ENCODE measurements around the gene ANKRD45.
"Not testable (repeated sequence)": the region's sequence is repeated elsewhere in the genome, so short reads cannot be mapped to it uniquely, and the experiment has no call there.

The ANKRD45 gene, protein sequence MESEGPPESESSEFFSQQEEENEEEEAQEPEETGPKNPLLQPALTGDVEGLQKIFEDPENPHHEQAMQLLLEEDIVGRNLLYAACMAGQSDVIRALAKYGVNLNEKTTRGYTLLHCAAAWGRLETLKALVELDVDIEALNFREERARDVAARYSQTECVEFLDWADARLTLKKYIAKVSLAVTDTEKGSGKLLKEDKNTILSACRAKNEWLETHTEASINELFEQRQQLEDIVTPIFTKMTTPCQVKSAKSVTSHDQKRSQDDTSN

GRCh38 chr1:173669491-173669941, at the start of gene ANKRD45:
TSS of gene ANKRD45 (minus strand) at chr1:173669851. CDS start at chr1:173659418, 10,433 bp downstream.
- no peak for DNase-seq (ENCODE audit: low spot score)

DNA sequence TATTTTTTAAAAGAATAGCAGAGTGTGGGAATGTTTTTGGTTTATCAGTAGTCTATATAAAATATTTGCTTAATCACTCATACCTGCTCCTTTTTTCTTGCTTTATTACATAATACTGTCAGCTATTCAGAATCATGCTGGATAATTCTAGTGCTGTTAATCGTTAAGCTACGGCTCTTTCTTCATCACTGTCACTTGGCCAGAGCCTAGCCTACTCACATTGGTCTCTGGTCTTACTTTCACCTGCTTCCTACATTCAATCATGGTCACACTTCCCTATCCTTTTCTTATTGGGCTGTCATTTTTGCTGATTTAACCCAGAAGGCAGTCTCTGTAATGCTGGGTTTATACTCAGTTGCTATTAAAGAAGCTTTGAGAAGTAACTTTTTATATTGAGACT, 47.6 kb upstream of the ANKRD45 start:
- no peak for DNase-seq (ENCODE audit: low spot score)

DNA sequence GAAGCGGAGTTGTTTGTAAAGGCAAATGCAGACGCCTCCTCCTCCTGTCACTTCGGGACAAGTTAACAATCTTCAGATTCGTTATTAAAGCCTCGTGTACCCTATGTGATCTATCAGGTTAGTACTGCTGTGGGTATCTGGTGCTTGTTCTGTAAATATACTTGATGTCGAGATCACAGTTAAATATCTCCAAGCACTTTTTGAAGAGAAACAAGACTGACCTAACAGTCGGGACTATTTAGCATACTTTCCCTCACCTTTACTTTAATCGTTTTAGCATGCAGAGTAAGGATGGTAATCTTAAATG, 45.8 kb upstream of the ANKRD45 start:
- no peak for DNase-seq (ENCODE audit: low spot score)

- DNase-seq (ENCODE audit: low spot score): peak; percentile 82
These were observed 45.3 kb upstream of the ANKRD45 start, which contains the start of gene KLHL20 for GRCh38 chr1:173714759-173715537. TSS of gene KLHL20 (plus strand) at chr1:173714981. CDS start at chr1:173716044, 1,063 bp downstream.

- no peak for DNase-seq (ENCODE audit: low spot score)
These were observed 44.7 kb upstream of the ANKRD45 start for GRCh38 chr1:173714441-173714758.

DNA sequence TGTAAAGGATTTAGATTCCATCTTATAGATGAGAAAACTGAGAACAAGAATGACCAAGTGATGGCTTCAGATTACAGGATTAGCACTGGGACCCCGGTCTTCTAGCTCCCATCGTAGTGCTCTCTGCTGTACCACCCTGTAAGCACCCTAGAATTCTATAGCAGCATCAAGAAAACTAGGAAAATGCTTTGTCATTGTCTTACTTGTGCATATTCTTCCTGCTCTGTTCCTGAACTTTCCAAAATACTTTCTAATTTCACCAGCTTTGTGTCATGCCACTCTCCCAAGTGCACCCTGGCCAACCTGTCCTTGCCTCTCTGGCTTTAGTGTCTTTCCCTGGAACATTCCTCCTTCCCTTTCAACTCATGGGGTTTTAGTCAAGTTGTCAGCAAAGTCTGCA, 39.1 kb upstream of the ANKRD45 start:
- DNase-seq (ENCODE audit: low spot score): no peak

DNA sequence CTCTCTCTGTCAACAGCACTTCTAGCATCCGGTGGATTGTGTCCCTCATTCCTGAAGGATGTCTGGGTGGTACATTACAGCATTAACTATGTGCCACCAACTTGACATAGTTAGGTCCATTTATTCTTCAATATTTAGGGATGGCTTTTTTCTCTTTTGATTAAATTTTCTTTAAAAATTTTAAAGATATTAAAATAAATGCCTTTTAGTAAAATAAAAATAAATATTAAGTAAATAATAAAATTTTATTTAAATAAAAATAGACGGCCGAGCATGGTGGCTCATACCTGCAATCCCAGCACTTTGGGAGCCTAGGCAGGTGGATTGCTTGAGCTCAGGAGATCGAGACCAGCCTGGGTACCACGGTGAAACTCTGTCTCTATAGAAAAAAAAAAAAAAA, 35.5 kb upstream of the ANKRD45 start:
- DNase-seq (ENCODE audit: low spot score): no peak

- DNase-seq (ENCODE audit: low spot score): no peak
These were observed 33.1 kb upstream of the ANKRD45 start for GRCh38 chr1:173702736-173703135.

GRCh38 chr1:173701299-173701698, 31.6 kb upstream of the ANKRD45 start:
- DNase-seq (ENCODE audit: low spot score): not testable (repeated sequence)

GRCh38 chr1:173693238-173693637, 23.6 kb upstream of the ANKRD45 start:
- DNase-seq (ENCODE audit: low spot score): no peak

- no peak for DNase-seq (ENCODE audit: low spot score)
These were observed 18.6 kb upstream of the ANKRD45 start for GRCh38 chr1:173688300-173688699.

GRCh38 chr1:173685121-173685520, 15.5 kb upstream of the ANKRD45 start:
- DNase-seq (ENCODE audit: low spot score): not testable (repeated sequence)

- DNase-seq (ENCODE audit: low spot score): not testable (repeated sequence)
These were observed 14.2 kb upstream of the ANKRD45 start for GRCh38 chr1:173683838-173684237.

DNA sequence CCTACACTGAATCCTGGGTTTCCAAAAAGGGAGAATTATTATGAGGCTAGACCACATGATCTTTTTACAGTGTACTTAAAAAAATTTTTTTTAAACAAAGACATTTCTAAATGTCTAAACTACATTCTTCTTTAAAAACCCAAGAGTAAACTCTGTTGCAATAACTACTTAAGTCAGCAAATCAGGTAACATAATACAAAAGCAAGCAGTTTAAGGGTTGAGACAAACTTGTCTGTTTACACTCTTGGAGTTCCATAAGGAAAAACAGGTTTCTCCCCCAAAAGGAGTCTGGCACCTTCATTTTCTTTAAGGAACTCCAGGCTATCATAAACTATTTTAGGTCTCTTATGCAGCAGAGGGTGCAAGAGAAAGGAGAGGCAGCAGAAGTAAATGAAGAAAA, 12.5 kb upstream of the ANKRD45 start:
- DNase-seq (ENCODE audit: low spot score): no peak

DNA sequence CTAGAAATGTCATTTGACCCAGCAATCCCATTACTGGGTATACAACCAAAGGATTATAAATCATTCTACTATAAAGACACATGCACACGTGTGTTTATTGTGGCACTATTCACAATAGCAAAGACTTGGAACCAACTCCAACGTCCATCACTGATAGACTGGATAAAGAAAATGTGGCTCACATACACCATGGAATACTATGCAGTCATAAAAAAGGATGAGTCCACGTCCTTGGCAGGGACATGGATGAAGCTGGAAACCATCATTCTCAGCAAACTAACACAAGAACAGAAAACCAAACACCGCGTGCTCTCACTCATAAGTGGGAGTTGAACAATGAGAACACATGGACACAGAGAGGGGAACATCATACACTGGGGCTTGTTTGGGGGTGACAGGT, 10.5 kb upstream of the ANKRD45 start:
- DNase-seq (ENCODE audit: low spot score): not testable (repeated sequence)

DNA sequence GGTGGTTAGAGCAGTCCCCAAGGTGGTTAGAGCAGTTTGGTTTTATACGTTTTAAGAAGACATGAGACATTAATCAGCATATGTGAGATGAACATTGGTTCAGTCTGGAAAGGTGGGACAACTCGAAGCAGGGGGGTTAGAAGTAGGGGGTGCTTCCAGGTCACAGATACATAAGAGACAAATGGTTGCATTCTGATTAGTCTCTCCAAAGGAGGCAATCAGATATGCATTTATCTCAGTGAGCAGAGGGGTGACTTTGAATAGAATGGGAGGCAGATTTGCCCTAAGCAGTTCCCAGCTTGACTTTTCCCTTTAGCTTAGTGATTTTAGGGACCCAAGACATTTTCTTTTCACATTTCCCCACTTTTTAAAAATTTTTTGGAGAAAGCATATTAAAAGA, 4.8 kb upstream of the ANKRD45 start:
- DNase-seq (ENCODE audit: low spot score): not testable (repeated sequence)

GRCh38 chr1:173666646-173667045, 3.0 kb downstream of the ANKRD45 start:
- no peak for DNase-seq (ENCODE audit: low spot score)

GRCh38 chr1:173663159-173663558, 6.5 kb downstream of the ANKRD45 start:
- DNase-seq (ENCODE audit: low spot score): no peak

GRCh38 chr1:173661763-173662162, 7.9 kb downstream of the ANKRD45 start:
- DNase-seq (ENCODE audit: low spot score): no peak

- DNase-seq (ENCODE audit: low spot score): no peak
These were observed 8.4 kb downstream of the ANKRD45 start for GRCh38 chr1:173661271-173661670.

- no peak for DNase-seq (ENCODE audit: low spot score)
These were observed 9.3 kb downstream of the ANKRD45 start for GRCh38 chr1:173660306-173660705.

DNA sequence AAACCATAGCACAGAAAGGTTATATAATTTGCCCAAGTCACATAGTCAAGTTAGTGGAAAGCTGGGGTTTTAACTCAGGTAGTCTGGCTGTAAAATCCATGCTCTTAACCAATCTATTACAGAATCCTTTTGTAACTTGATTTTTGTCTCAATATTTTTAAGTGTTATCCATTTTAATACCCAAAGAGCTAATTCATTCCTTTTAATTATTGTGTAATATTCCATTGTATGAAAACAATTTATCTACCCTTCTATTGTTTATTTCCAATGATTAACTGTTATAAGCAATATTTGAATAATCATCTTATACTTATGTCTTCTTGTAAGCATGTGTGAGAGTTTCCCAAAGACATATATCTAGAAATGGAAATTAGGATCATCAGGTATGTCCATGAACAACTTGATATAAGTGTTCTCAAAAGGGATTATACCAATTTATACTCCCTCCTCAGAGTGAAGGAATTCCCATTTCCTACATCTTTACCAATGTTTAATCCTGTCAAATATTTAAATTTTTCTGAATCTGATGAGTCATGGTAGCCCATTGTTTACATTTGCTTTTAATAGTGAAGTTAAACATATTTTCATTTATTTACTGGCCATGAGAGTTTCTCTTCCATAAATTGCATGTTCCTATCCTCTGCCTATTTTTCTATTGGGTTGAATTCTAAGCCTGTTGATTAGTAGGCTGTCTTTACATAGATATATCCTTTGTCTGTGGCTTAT, 20.6 kb downstream of the ANKRD45 start:
- DNase-seq (ENCODE audit: low spot score): no peak

DNA sequence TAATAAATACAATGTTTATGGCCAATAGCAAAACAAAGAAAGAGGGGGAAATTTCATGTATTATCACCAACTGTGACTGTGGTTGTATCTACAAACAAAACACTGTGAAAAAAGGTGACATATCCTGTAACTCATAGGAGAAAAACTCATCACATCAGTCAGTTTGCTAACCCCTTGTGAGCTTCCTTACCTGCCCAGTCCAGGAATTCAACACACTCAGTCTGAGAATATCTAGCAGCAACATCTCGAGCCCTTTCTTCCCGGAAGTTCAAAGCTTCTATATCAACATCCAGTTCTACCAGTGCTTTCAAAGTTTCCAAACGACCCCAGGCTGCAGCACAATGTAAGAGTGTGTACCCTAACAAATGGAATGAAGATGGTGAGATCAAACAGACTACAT, 23.0 kb downstream of the ANKRD45 start:
- DNase-seq (ENCODE audit: low spot score): no peak
